AG04449 (cell line): ENCODE measurements around the gene LATS2.

ENCODE experiments used
- CTCF ChIA-PET: fragments of 350-600 bp; formaldehyde crosslinking; extraction: SDS; loops from one replicate; lab custom pipeline; 2021; ENCODE audit warnings: antibody characterized with exemption; lab: Yijun Ruan, JAX
- POLR2A ChIA-PET: fragments of 400-600, 350-600 bp; formaldehyde crosslinking; extraction: SDS; loops from one replicate; lab custom pipeline; 2020; ENCODE audit warnings: antibody characterized with exemption, inconsistent platforms; lab: Yijun Ruan, JAX
- DNase-seq: peaks from one replicate; pipeline ENCODE4 v3.0.0-alpha.2; 2010; ENCODE audit warnings: low read depth, low spot score
- H3K4me3 ChIP-seq: 2 replicates; pipeline ENCODE4 v1.5.1; 2011; ENCODE audit warnings: low read depth, mild to moderate bottlenecking, control low read depth, low read length
- CTCF ChIP-seq: IDR thresholded peaks from one replicate; pipeline ENCODE4 v1.5.1; 2011; ENCODE audit warnings: mild to moderate bottlenecking, moderate library complexity, low read length, control low read depth, inconsistent platforms; ENCODE audit not compliant: insufficient read depth; ENCODE audit errors: missing control alignments

LATS2 gene

GRCh38 chr13:21047591-21048282 lies 13.6 kb downstream of the LATS2 start:
- ChIA-PET CTCF (interaction anchor here (1.1 kb wide), 1 partner anchor 9 kb away, joined by 3 read pairs; no protein-coding TSS in a partner anchor), POLR2A (no interaction called here)
- DNase-seq: no peak
- H3K4me3 ChIP-seq: no peak overlapping the region
- no peak for TF ChIP-seq CTCF

GRCh38 chr13:21047087-21047486 lies 14.3 kb downstream of the LATS2 start:
- ChIA-PET CTCF (no interaction called here), POLR2A (no interaction called here)
- H3K4me3 ChIP-seq: no peak overlapping the region
- TF ChIP-seq CTCF: no peak
- no peak for DNase-seq

- CTCF ChIA-PET: no interaction called here
- DNase-seq: no peak
- no peak for TF ChIP-seq CTCF
- POLR2A ChIA-PET: no interaction called here
- no peak overlapping the region for H3K4me3 ChIP-seq
These were observed 15.2 kb downstream of the LATS2 start for GRCh38 chr13:21046203-21046602.

GRCh38 chr13:21045100-21045499 lies 16.3 kb downstream of the LATS2 start:
- no peak for TF ChIP-seq CTCF
- POLR2A ChIA-PET: interaction anchor here (0.6 kb wide), 1 partner anchor 618 kb away, joined by 3 read pairs; no protein-coding TSS in a partner anchor
- no peak overlapping the region for H3K4me3 ChIP-seq
- no peak for DNase-seq
- CTCF ChIA-PET: interaction anchor here (0.8 to 1.9 kb wide), 3 partner anchors 10 to 87 kb away, joined by 3 to 6 read pairs (median 4); no protein-coding TSS in a partner anchor

GRCh38 chr13:21043898-21044297 lies 17.5 kb downstream of the LATS2 start:
- DNase-seq: peak; percentile 75
- ChIA-PET POLR2A (interaction anchor here (0.9 to 1.3 kb wide), 3 partner anchors 12 to 17 kb away, joined by 5 read pairs; partner anchors contain the start of gene LATS2), CTCF (interaction anchor here (1.1 to 1.9 kb wide), 4 partner anchors 9 to 88 kb away, joined by 3 to 6 read pairs (median 4); no protein-coding TSS in a partner anchor)
- no peak for TF ChIP-seq CTCF
- H3K4me3 ChIP-seq: no peak overlapping the region

- ChIA-PET POLR2A (no interaction called here), CTCF (no interaction called here)
- no peak for TF ChIP-seq CTCF
- H3K4me3 ChIP-seq: no peak overlapping the region
- no peak for DNase-seq
These were observed 21.1 kb downstream of the LATS2 start for GRCh38 chr13:21040120-21040826.
